Epidermal melanocyte (primary cell): ENCODE results near the gene LRMDA.

Experiments
- DNase-seq: peaks from one replicate; pipeline ENCODE4 v3.0.0; 2011; ENCODE audit warnings: low spot score; ENCODE audit not compliant: insufficient read length

The LRMDA gene

DNA sequence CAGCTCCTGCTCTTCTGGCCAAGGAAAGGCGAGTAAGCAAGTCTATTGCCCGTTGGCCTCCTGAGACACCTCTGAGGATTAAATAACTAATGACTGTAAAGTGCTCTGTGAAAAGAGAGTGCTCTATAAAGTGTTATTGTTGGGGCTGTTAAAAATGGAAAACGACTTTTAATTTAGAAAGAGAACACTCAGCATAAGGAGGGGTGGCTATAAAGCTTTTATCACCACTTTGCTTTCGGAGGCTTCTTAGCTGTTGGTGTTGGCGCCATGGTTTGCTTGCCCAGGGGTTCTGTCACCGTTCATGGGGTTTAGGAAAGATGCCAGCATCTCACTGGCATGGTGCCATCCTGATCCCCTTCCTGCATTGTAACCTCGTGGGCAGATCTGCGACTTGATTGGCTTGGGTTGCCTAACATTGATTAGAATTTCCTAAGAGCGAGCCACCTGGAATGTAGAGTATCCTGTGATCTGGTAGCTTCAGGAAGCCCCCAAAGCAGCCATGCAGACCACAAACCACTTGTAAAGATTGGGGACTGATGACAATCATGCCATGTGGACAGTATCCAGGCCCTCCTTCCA lies 509.9 kb downstream of the LRMDA start:
- no peak for DNase-seq

DNA sequence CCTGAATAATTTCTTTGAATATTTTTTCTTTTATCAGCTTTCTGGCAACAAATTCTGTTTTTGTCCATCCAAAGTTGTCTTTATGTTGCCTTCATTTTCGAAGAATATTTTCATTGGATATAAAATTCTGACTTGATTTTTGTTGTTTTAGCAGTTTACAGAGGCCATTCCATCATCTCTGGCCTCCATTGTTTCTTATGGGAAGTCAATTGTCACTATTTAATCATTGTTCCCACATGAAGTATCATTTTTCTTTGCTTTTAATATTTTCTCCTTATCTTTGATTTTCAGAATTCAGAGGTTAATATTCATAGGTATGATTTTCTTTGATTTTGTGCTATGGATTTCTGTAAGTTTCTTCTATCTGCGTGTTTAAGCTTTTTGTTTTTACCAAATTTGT lies 512.6 kb downstream of the LRMDA start:
- DNase-seq, result no peak

DNA sequence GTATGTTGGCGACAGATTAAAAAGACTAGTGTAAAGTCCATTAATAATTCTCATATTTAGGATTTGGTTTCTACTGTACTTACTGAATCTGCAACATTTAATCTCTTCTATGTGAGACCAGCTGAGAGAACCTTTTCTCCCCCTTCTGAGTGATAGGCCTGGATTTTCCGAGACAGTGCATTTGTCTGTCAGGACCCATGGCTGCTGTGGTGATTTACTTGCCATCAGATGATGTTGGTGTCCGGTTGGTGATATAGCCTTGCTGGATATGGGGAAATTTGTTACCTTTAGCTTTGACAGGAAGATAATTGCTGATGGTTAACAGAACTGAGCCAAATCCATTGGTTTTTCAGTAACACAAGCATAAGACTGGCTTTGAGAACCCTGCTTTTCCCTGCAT lies 517.2 kb downstream of the LRMDA start:
- no peak for DNase-seq

DNA sequence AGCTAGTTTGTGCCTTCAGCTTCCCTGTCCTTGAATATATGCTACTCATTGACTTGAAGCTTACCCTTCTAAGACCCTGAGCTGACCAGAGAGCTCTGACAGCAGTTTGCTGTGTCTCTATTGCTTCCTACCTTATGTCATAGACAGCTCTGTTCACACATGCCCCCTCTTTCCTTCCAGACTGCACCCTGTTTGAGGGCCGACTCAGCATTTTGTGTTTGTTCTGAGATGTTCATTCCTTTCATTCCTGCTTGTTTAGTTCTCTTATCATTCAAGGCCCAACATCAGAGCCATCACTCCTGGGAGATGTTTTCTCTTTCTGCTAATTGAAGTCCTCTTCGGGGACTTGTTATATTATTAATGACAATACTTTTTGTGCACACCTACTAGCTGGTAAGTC lies 518.9 kb downstream of the LRMDA start:
- no peak for DNase-seq

DNA sequence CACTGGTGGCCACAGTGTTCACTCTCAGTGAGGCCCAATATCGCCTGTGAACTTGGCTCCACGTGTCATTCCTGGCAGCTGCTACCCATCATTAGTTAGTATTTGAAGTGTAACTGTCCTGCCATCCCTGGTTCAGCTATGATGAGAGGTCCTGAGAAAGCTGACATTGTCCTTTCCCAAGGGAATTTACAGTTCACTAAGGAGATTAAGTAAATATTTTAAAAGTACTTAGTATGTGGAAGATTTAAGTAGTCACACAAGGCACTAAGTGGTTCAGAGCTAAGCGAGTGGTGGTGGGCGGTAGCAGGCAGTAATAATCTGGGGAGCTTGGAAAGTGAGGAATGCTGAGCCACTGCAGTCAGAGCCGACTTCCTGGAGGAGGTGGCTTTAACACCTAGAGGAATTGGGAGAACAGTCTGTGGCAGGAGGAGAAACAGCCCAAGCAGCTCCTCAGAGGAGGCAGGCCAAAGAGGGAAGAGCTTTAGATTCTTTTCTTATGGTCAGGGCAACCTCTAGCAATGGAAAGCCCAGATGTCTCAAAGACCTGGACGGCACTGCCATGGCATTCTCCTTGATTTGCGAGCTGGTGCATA lies 519.7 kb downstream of the LRMDA start:
- DNase-seq, result no peak

DNA sequence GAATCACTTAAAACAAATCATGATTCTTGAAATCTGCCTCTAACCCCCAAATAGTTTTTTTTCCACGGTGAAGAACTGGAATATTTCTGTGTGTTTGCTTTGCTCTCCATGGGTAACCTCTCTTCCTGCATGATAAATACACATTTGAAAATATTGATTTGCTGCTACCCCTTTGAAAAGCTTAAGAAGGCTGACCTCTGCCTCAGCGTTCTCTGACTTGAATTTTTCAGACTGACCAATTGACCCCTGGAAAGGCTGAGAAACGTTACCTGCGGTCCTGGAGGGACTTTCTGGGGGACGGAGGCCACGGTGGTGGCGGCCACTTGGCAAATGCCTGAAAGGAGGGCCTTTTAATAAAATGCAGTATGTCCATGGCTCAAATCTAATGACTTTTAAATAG lies 520.2 kb downstream of the LRMDA start:
- no peak for DNase-seq

DNA sequence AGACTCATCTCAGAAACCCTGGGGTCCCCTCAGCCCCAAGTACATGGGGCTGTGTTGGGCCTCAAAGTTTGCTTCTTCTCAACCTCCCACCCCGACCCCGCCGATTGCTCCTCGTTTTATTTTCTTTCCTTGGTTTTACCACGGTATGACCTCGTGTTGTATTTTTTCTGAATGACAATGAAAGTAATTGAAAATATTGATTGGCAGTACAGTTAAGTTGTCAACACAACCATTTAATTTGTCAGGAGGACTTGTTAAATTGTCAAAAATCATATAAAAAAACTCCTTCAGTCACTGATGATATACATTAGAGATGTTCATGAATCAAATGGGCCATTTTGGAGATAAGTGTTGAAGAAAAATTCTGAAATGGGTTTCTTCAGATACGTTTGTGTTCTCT lies 520.7 kb downstream of the LRMDA start:
- no peak for DNase-seq

DNA sequence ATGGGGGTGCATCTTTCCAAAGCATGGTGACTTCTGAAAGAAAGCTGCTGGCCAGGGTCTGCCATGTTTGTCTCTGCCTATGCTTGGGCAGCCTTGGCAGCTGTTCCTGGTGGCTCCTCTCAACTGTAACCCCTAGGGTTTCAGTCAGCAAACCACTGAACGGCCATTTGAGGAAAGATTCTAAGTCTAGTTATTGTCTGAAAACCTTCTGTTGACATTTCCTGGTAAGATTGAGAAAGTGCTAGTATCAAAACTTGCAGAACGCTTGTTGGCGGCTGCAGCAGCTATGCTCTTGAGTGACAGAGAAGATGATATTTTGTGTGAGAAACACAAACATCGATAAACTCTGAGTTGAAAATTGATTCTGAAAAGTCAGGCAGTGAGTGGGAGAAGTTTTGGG lies 523.1 kb downstream of the LRMDA start:
- no peak for DNase-seq

DNA sequence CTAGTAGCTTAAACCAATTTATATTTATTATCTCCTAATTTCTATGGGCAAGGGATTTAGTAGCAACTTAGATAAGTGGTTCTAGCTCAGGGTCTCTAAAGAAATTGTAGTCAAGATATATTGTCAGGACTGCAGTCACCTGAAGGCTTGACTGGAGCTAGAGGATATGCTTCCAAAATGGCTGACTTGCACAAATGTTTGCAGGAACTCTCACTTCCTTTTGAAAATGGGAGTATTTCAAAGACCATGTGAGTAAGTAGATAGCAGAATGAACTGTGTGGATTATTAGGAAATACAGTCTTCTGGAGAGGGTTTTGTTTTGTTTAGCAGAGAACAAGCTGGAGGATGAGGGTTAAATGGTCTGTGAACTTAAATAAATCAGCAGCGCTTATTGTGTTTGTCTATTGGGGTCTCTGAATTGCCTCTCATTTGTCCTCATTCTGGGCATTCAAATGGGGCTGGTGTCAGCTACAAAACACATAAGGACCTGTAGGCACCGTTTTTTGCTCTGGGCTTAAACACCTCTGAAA lies 524.6 kb downstream of the LRMDA start:
- DNase-seq, result no peak

DNA sequence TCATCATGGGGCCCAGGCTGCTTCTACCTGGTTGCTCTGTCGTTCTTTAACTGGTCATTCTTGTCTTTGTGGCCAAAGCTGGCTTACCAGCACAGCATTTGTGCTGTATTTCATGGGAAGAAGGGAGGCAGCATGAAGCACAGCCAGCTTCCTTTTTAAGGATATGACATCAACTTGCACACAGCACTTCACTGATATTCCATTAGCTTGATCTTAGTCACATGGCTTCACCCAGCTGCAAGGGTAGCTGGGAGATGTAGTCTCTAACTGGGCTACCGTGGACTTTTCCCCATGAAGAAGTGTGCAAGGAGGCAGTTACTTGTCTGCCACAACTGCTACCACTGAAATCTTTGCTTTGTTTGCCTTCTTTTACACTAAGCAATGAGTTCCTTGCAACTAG lies 525.2 kb downstream of the LRMDA start:
- DNase-seq, result no peak

DNA sequence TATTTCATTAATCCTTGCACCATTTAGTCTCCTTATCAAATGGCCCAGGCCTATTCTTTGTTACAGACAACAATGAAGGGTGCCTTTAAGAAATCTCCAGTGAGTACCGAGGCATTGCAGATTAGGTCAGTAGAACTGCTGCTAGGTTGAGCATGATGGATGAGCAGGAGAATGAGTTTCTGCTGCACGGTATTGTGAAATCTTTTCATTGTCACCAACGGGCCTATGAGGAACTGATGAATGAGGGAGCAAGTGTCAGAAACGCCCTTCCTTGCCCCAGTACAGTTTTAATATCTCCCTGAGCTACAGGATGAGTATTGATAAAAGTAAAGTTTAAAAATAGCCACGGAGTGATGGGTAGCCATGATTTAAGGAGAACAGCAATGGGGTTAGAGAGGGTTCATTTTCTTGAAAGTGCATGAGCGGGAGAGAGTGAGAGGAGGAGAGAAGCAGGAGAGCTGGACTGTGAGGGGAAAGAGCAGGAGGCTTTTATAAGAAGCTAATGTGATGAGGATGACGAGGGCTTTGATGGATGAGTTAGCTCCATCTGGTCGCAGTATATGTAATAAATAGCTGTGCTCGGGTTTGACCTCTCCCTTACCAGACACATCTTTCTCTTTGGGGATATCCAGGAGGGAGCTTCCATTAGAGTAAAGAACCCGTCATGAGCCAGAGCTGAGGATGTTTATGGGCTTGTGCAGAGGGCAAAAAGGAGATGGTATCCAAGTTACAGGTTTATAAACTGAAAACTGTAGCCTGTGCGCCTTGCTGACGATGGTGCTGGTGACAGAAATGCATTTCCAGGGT lies 526.1 kb downstream of the LRMDA start:
- no peak for DNase-seq

DNA sequence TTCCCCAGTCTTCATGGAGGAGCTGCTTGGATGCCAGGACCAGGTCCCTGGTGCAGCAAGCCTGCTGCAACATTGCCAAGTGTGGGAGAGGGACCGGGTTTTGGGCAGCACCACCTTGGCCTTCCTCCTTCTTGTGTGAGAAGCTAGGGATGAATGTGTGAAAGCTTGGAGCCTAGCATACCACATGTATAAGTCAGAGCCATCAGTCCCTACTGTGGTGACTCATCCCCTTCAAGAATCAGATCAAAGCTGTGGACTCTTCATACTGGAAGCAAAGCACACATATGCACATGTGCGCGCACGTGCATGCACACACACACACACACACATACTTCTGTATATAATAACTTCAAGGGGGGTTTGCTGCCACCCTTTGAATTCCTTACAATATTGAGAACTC lies 527.8 kb downstream of the LRMDA start:
- peak; percentile 50 for DNase-seq

DNA sequence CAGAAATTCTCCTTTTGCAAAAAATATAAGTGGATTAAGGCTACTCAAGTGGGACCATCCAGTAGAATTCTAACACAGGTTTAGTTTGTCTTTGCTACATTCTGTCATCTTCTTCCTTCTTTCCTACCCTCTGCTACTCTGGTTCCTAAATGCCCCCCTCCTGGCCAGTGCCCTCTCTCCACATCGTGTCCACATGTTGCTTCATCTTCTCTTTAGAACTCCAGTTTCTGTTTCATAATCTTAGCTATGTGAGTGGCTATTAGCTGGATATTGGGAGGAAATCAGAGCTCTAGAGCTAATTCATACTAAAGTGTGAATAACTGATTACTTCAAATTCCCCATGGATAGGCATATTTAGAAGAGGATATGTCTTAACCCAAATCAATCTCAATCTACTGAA lies 528.5 kb downstream of the LRMDA start:
- no peak for DNase-seq

DNA sequence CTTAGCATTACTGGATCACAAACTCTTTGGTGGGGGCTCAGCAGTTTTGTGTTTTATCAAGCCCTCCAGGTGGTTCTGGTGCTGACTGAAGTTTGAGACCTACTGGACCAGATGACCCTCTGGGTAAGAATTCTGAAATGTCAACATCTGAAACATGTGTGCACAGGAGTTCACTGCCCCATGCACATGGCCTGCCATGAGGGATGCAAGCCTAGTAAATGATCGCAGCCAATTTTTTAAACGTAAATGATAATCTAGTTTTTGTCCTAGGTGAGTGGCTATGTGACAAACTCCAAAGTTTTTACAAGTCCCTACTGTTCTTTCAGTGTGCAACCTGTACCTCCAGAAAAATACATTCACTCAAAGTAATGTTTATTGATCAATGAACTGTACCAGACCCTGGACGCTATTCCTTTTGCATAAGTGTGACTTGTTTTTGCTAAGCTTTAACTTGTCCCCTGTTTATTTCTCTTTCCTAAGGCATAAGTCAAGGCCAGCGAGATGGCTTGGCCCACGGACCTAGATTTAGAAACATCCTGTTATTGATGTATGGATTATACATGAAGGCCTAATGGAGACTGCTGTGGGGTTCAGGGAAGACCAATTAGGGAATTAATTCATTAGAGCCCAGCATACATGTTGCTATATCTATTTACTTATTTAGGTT lies 531.1 kb downstream of the LRMDA start:
- no peak for DNase-seq

DNA sequence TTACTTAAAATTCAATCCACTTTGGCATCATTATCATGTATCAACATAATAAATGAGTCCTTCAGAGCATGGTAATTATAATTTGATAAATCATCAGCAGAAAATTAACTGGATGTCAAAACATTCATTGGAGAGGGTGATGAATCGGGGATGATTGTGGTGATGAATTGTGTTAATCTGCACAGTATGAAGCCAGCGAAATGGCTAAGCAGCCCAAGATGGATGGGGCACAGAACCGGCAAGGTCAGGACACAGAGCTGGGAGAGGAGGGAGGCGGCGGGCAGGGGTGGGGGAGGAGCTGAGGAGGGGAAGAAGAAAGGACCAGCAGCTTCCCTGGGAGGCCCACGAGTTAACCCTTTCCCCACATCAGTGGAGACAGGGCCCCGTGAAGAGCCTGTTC lies 536.1 kb downstream of the LRMDA start:
- DNase-seq, result no peak

DNA sequence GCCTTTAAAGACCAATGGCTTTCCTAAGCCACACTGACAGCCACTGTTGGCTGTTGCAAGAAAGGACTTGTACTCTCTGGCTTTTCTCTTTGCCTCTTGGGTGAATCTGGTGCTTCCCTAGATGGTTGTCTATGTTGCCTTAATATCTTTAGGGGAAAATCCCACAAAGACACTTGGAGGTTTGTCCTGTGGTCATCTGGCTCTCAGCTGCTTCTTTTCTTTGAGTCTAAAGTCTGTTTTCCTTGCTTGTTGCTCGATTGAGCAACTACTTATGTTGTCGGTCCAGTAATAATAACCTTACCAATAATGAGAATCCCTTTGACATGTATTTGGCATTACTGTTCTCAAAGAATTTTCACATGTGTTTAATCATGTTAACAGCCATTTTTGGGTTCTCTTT lies 537.6 kb downstream of the LRMDA start:
- no peak for DNase-seq

DNA sequence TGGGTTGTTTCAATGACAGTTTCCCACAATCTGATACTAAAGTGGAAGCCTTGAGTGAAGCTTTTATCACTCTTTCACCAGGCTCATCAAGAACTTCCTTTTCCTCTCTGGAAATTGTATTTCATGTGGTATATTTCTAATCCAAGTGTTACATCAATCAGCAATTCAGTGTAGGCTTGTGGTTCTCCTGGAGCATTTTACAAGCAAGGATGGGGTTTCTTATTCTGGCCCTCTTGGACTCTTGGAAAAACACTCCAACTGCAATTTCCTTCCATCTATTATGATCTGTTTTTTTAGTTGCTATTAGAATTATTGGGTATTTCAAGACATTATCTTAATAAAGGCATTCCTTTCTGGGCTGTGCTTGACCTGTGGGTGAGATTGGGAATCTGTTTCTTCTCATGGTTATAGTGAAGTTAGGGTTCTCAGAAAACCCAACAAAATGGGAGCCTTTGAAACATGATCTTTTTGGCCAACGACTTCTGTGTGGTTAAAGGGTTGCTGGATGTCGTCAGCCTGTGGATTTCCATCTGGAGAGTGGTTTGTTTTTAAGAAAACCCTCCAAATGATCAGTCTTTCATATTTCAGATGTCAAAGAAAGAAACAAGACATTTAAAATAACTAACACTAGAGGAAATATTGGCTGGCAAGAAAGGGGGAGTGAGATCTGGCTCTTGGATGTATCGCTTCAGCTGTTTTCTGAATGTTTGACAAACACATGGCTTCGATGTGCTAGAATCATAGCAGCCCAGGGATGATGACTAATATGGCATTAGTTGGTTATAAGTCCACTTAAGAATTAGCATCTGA lies 540.2 kb downstream of the LRMDA start:
- no peak for DNase-seq

DNA sequence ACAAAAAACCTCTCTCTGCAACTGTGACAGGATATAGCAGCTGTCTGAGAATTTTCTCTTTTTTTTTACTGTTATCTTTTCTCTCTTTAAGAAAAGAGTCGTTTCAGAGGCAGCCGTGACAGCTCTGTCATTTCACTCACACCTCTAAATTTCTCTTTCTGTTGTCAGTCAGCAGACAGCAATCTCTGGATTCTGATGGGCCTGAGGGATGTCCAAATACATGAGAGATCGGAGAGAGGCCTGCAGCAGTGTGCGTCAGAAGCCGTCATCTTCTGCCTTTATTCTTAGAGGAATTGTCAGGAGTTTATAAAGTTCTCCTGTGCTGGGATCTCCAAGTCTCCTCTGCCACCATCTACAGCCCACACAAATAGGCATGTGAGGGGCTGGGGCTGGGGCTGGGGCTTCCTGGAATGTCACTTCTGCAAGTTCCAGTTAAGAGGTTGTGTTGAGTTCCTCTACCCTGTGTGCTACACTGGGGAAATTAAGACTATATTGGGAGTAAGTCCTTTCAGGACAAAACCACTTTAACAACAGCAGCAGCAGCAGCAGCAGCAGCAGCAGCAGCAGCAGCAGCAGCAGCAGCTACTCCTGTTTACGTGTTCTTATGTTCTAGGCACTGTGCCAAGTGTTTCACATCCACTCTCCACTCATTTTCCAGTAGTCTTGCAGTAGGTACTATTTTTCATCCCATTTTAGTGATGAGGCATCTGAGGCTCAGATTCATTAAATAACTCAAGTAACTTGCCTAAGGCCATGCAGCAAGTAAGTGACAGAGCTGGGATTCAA lies 541.3 kb downstream of the LRMDA start:
- DNase-seq, result no peak

DNA sequence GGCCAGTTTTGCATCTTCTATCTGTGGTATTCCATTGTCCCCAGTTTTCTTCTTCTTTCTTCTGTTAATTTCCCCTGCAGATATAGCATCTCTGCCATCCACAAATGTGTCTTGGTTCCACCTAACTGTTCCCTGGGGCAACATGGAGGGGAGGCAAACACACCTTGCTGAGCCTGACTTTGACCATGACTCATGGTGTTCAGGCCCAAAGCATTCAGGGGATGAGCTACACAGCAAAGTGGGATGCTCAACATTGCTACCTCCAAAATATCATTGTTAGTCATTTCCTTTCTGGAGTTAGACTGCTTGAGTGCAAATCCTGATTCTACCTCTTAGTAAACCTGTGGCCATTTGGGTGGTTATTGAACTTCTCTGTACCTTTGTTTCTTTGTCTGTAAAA lies 542.7 kb downstream of the LRMDA start:
- no peak for DNase-seq

DNA sequence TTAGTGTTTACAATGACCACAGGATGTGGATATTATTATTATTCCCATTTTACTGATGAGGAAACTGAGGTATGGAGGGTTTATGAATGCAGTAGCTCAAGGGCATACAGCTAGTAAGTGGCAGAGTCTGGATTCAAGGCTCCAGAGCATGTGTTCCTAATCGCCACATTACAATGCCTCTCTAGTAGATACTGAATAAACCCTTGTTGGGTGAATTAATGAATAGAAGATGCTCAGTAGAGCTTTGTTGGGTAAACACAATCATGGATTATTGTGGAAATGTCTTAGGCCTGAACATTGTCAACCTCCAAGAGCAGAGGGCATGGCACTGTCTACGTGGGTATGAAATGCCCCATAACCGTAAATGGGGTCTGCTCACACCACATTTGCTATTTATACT lies 545.3 kb downstream of the LRMDA start:
- DNase-seq, result no peak

DNA sequence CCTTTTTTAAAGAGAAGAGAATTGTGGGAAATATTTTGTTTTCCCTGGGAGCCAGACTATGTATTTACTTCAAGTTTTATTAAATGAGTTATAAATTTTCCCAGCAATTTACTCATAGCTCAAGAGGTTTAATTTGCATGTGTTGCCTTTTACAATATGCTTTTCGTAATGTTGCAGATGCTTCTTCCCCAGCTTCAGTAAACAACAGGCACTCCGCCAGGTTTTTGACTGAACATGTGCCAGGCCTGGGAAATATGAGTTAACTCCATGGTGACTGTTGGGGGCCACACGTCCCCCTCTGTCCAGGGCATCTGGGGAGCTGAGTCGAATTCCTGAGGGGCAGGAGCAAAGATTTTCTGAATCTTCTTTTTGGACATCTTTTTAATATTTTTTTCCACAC lies 545.7 kb downstream of the LRMDA start:
- peak; percentile 30 for DNase-seq
